Epithelial cell of esophagus (primary cell): ENCODE results near the gene RANBP3.
A peak's percentile ranks its signal among the peaks of the same experiment; 100 is the strongest.
"Not testable (repeated sequence)": the region's sequence is repeated elsewhere in the genome, so short reads cannot be mapped to it uniquely, and the experiment has no call there.

Experiments
- DNase-seq: peaks from one replicate; pipeline ENCODE4 v3.0.0; 2010; ENCODE audit warnings: low read depth
- H3K4me3 ChIP-seq: 2 replicates; pipeline ENCODE4 v1.5.1; 2011; ENCODE audit warnings: mild to moderate bottlenecking, low read length, control low read depth
- TF ChIP-seq, protein P1 (sequence below): IDR thresholded peaks from 2 replicates; pipeline ENCODE4 v1.5.1; 2011; ENCODE audit warnings: low read depth, mild to moderate bottlenecking, low read length, control low read depth, inconsistent platforms; ENCODE audit not compliant: insufficient read depth; ENCODE audit errors: missing control alignments

RANBP3 gene

GRCh38 chr19:5877882-5878281, 100.1 kb downstream of the RANBP3 start:
- DNase-seq = no peak
- TF ChIP-seq, protein P1, sequence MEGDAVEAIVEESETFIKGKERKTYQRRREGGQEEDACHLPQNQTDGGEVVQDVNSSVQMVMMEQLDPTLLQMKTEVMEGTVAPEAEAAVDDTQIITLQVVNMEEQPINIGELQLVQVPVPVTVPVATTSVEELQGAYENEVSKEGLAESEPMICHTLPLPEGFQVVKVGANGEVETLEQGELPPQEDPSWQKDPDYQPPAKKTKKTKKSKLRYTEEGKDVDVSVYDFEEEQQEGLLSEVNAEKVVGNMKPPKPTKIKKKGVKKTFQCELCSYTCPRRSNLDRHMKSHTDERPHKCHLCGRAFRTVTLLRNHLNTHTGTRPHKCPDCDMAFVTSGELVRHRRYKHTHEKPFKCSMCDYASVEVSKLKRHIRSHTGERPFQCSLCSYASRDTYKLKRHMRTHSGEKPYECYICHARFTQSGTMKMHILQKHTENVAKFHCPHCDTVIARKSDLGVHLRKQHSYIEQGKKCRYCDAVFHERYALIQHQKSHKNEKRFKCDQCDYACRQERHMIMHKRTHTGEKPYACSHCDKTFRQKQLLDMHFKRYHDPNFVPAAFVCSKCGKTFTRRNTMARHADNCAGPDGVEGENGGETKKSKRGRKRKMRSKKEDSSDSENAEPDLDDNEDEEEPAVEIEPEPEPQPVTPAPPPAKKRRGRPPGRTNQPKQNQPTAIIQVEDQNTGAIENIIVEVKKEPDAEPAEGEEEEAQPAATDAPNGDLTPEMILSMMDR = no peak
- no peak overlapping the region for H3K4me3 ChIP-seq

DNA sequence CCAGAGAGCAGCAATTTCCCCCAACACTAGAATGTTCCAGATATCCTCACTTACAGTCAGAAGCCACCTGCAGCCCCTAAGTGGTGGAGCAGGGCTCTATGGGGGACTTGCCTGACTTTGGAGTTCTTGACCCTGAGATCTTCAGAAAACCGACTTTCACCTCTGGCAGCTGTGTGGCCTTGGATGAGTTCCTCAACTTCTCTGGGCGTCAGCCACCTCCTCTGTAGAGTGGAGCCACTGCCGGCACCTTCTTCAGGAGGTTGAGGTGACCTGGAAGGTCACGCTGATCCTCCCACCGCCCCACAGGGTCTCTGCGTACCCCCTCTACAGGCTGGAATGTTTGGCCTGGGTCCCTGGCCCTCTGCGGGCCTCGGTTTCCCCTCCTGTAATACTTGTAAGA, 100.5 kb downstream of the RANBP3 start:
- DNase-seq = no peak
- no peak overlapping the region for H3K4me3 ChIP-seq
- TF ChIP-seq, protein P1 = no peak

GRCh38 chr19:5874496-5874895, 103.4 kb downstream of the RANBP3 start:
- DNase-seq = peak; percentile 67
- not testable (repeated sequence) for H3K4me3 ChIP-seq

DNA sequence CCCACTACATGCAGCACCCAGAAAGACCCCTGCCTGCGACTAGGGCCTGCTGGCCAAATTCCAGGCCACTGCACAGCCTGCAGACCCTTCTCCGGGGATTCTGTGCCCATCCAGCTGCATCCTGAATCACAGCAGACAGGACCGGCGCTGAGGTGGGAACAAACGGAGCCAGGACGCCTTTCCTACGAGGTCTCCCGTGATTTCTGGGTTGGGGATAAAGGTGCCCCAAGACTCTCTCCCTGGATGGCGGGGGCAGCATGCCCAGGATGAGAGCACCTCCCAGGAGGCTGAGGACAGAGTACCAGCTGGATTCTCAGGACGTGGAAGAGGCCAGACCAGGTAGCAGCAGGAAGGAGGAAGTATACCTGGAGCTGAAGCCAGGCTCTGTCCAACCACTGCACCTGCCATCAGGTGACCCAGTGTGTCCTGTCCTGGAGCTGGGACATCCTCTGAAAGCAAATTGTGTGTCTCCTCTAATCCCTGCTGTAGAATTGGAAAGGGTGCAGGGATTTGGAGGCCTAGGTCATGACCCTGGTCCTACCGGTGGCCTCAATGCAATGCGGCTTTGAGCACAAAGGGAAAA, 104.2 kb downstream of the RANBP3 start:
- no peak for DNase-seq
- H3K4me3 ChIP-seq = no peak overlapping the region
- TF ChIP-seq, protein P1 = no peak

DNA sequence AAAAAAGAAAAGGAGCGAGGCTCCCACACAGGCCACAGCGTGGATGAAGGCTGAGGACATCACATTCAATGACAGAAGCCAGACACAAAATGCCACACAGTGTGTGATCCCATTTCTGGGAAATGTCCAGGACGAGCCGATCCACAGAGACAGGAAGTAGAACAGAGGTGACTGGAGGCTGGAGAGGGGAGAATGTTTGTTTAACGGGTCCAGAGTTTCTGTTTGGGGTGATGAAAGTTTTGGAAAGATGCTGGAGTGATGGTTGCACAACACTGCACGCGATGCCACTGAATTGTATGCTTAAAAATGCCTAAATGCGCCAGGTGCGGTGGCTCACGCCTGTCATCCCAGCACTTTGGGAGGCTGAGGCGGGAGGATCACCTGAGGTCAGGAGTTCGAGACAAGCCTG, 107.0 kb downstream of the RANBP3 start:
- DNase-seq = no peak
- TF ChIP-seq, protein P1 = no peak
- no peak overlapping the region for H3K4me3 ChIP-seq

GRCh38 chr19:5867201-5868136, 110.5 kb downstream of the RANBP3 start:
- H3K4me3 ChIP-seq = no peak overlapping the region
- no peak for DNase-seq
- TF ChIP-seq, protein P1 = no peak
